Hair follicle dermal papilla cell (primary cell): ENCODE results near the gene FTH1. TPM values are rescaled to one million over a fixed set of nuclear protein-coding genes. Genes with fewer than 3 reads are reported as not detected.

ENCODE experiments used
- small RNA-seq: library from RNA; depleted of rRNA; stranded (forward); fragments of <200 nt; gene quantifications from one replicate; pipeline ENCODE3, GENCODE V24; 2012
- total RNA-seq: library from RNA; depleted of rRNA; stranded (reverse); fragments of >200 nt; gene quantifications from 2 replicates; pipeline ENCODE4 v1.2.3, GENCODE V29; 2012

Gene FTH1
- 724 and 814 TPM in 2 replicates for total RNA-seq

GRCh38 chr11:61967116-61967923 is at the start of gene FTH1:
Gene FTH1, minus strand, starts transcription at chr11:61967634. Its CDS starts 209 bp downstream, at chr11:61967425.

GRCh38 chr11:61950035-61950547 is 17.3 kb downstream of the FTH1 start, which contains the start of gene BEST1:
Gene BEST1, plus strand, starts transcription at chr11:61950351. Its CDS starts 1,456 bp downstream, at chr11:61951807.

GRCh38 chr11:61917334-61918109 is 49.9 kb downstream of the FTH1 start, which contains the start of gene RAB3IL1:
Gene RAB3IL1, minus strand, starts transcription at chr11:61917566. Its CDS starts 199 bp downstream, at chr11:61917367.

Small RNA genes within 50 kb of the gene (small RNA-seq; reads per million reads assigned to genes)
- not detected for gene RNU6-1243P

Other genes with a start within 250 kb of the FTH1 start
- gene MYRF, start 215.0 kb downstream of the FTH1 start, total RNA-seq = 0.24 and 0.32 TPM in 2 replicates
- gene TMEM258, start 175.0 kb downstream of the FTH1 start, total RNA-seq = 43.6 and 46.1 TPM in 2 replicates
- gene FEN1, start 174.7 kb downstream of the FTH1 start, total RNA-seq = 6.0 and 6.7 TPM in 2 replicates
- 279 and 347 TPM in 2 replicates for gene FADS1, start 150.6 kb downstream of the FTH1 start, total RNA-seq
- gene FADS2, start 139.3 kb downstream of the FTH1 start, total RNA-seq = 555 and 667 TPM in 2 replicates
- 88.6 and 121 TPM in 2 replicates for gene FADS3, start 76.1 kb downstream of the FTH1 start, total RNA-seq
- 16.9 and 19.0 TPM in 2 replicates for gene RAB3IL1, start 50.1 kb downstream of the FTH1 start, total RNA-seq
- gene BEST1, start 17.3 kb downstream of the FTH1 start, total RNA-seq = 5.2 and 5.5 TPM in 2 replicates
- 14.0 and 15.6 TPM in 2 replicates for gene INCENP, start 156.4 kb upstream of the FTH1 start, total RNA-seq
- not detected in 2 replicates for gene SCGB1D1, start 222.6 kb upstream of the FTH1 start, total RNA-seq
- gene SCGB2A1, start 241.0 kb upstream of the FTH1 start, total RNA-seq = not detected in 2 replicates